GM15510 (cell line): Measurements from ENCODE around the gene ANKH.

ENCODE experiments used
- POLR2A ChIP-seq: IDR thresholded peaks from 3 replicates; pipeline ENCODE4 v1.6.1; 2011; ENCODE audit warnings: borderline replicate concordance; ENCODE audit not compliant: insufficient read length; ENCODE audit errors: extremely low read depth

ANKH gene

DNA sequence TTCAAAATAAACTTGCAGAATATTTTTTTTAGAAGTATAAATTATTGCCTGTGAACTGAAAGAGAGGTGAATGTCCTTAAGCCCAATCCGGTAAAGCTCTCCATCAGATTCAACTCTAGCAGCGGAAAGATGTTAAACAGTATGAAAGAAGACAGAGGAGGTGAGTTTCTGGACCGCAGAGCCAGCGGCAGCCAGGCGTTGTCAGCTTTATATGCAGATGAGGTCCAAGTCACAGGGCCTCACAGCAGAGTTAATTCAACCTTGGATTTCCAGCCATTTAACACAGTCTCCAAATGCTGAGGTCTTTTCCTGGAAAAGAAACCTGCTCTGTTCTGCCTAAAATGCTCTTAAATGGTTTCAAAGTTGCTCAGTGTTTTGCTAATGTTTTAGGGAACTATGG lies 131.6 kb downstream of the ANKH start:
- no peak for TF ChIP-seq POLR2A

DNA sequence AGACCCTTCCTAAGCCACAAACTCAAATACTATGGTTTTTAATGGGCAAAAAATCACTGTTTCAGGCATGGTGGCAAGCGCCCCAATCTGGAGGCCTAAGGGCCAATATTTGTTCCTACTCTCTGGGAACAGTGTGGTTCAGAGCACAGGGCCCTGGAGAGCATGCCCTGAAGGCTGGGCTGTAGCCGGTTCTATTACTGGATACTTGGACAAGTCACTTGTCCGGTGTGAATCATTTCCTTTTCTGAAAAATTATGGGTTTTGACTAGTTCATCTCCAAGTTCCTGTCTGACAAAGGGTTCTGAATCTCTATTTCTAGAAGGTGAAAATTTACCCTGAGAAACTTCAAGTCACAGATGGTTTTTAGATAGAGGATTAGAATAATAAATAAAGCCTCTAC lies 132.0 kb downstream of the ANKH start:
- TF ChIP-seq POLR2A: no peak

DNA sequence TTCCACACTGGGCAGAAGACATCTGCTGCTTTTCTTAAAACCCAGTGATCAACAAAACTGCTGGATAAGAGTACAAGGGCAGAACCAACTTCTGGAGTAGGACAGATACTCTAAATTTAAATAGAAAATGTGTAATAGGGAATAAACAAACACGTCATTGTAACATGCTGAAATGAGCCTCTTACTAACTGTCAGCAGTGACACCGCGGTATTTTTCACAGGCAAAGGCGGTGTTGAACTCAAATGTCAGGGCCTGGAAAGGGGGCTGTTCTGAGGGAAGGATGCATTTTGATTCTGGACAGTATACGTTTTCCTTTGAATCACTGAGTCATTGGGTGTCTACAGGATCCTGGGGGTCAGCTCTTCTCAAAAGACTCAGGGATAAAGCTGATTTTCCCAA lies 133.5 kb downstream of the ANKH start:
- no peak for TF ChIP-seq POLR2A

DNA sequence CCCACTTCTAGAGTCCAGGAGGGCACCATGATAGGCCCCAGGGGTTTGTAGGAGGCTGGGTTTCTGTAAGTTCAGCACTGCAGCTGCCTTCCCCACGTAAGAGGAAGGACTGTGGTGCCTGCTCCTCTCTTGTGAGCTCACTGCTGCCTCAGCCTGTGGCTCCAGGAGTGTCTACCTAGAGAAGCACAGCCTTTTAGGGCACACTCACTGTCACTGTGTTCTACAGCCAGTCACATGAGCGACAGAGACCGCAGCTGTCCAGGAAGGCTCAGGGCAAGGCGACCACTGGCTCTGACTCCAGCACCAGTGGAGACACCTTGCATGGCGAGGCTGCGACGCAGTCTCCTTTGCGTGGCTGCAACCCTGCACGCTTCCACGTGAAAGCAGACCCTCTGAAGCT lies 134.3 kb downstream of the ANKH start:
- TF ChIP-seq POLR2A: no peak

DNA sequence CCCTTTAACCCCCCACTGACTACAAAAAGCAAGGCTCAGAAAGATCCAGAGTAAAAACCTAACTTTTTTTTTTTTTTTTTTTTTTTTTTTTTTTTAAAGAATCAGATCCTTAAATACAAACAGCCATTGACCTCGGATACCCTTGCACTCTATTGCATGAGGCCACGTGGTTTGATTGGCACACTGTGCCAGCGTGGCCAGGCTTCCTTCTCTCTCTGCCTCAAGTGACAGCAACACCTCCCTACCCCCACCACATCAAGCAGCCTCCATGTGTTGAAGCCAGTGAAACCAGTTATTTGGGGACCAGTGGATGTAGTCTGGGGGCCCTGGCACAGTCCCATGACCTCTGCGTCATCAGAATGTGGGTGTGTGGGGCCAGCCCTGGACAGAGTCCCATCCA lies 135.6 kb downstream of the ANKH start:
- TF ChIP-seq POLR2A: no peak

DNA sequence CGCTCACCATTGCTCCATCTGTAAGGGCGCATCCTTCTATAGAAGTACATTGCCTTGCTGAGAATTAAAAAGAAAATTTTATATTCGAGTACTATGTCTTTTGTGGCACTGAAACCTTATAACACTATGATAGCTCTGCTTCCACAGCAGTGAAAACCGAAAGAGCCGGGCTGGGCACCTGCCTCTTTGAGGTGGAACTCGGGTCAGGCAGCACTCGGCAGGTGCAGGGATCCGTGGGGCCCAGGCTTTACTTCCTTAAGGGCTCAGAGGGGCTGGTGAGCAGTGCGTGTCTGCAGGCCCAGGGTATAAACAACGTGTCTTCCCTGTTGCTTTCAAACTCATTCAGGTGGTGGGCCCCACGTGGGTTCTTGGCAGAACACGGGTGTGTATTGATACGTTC lies 137.2 kb downstream of the ANKH start:
- no peak for TF ChIP-seq POLR2A

DNA sequence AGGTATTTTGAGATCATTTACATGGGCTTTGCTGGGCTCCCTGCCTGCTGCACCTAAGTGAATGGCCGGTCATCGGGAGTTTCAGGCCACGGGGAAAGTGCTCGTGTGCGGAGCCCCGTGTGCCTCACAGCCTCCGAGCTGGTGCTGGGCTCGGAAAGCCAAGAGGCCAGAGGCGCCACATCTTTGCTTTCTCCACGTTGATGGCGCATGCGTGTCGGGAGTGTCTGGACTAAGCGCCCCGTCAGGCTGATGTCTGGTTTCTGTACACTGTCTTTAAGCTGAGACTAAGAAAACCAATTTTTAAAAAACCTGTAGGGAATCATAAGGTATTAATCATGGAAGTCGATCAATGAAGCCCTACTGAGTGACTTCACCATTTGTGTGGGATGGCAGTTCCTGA lies 137.9 kb downstream of the ANKH start:
- no peak for TF ChIP-seq POLR2A

DNA sequence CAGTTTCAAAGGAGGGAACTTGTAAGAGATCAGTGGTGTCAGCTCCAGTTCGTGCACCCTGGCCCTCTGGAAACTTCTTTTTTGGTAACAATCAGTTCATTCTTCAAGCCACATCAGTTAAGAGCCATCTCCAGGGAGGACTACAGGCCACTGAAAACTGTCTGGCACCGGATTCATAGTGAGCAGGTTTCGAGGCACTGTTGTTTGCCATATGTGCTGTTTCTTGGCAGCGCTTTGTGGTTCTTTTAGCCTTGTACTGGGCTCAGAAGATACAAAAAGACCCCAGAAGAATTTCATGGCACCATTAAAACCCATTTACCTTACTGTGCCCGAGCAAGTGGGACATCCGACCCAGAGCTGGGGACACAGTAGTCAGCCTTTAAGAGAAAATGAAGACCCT lies 138.6 kb downstream of the ANKH start:
- no peak for TF ChIP-seq POLR2A

DNA sequence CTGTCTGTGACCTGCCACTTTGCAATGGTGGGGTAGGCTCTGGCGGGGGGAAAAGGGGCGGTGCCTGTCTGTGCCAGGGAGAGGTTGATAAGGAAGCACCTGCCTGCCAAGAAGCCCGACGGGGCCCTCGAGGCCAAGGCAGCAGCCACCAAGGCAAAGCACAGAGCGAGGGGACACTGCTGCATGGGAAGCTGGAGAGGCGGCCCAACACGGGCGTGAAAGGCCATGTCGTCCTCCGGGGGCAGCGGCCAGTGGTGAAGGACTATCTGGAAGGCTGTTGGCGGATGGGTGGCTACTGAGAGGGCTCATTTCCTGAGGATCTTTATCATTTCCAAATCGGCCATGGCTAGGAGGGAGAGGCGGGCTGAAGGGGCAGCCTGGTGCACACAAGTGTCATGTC lies 140.7 kb downstream of the ANKH start:
- no peak for TF ChIP-seq POLR2A

DNA sequence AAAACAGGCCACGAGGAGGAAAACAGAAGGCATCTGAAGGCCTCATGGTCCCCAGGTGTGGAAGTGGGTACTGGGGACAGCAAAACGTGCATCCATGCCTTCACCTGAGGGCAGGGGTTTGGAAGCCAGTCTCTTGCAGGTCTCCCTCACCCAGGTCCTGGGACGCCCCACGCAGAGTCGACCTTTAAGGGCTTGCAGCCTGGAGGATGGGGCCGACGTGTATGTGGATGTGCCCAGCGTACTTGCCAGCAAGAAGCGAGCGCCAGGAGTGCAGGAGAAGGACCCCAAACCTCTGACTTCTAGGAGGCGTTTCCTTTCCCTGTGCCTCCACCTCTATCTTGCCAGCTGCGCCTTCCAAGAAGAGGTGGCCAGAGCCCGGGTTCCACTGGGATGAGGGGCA lies 141.1 kb downstream of the ANKH start:
- no peak for TF ChIP-seq POLR2A

DNA sequence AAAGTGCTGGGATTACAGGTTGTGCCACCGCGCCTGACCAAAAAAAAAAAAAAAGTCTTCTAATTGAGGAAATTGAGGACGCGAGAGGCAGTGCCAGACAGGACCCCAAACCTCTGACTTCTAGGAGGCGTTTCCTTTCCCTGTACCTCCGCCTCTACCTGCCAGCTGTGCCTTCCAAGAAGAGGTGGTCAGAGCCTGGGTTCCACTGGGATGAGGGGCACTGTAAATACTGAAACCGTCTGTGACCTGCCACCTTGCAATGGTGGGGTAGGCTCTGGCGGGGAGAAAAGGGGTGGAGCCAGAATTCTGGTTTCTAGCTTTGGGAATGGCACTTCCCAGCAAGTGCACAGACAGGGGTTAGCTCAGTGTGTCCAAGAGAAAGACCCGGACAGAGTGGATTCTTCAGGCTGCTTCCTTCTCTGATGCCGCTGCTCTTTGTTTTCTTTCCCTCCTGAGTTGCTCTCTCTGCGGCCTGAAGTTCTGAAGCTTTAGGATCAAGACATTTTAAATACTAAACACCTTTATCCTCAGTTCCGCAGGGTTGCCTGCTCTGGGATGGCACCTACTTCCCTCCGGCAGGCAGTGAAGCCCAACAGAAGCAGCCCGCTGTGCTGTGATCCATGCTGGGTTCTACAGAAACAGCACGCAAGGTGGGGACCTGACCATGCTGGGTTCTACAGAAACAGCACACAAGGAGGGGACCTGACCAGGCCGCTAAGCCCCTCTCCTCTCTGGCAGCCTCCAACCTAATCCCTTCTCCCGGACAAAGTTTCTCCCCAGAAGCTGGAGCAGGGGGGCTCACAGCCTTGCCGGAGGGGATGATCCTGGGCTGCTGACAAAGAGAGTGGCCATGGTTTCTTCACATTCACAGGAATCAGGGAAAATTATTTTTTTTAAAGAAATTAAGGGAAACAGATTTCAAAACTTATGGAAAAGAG lies 141.9 kb downstream of the ANKH start:
- no peak for TF ChIP-seq POLR2A

DNA sequence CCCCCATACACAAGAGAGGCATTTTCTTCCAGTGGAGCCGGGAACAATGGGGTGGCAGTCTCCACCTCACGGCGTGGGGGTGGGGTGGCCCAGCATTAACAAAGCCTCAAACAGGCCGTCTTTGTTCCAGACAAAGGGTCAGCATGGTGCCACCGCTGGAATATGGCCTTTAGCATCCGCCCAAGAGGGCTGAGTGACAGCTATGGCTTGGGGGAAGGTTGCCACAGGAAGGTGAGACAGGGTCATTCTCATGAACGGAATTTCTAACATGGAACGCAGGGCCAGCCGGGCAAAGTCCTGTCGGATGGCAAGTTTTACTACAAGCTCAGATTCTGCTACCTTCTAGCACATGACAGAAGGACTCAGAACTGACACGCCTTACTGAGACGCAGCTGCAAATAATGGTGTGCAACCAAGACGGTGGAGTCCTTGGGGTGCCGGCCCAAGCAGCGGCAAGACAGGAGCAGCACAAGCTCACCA lies 143.1 kb downstream of the ANKH start:
- no peak for TF ChIP-seq POLR2A

DNA sequence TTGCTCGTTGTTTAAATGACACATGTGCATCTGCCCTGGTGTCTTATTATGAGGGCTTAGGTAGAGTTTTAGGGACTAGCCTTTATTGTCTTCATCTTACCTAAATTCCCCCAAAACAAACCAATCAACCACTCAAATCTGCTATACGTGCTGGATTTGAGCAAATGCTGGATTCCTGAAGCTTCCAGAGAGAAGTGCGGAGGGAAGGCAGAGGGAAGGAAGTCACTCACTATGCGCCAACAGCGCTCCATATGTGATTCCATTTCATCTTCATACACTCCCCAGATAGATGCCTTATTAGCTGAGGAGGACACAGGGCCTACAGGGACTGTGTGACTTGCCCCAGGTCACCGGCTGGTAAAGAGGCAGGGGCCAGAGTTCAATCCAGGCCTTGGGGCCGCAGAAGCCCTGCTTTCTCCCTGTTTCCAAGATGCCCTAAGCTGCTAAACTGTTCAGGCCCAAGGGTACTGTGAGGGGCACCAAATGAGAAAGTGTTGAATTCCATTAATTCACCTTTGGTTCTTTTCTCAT lies 143.6 kb downstream of the ANKH start:
- no peak for TF ChIP-seq POLR2A

DNA sequence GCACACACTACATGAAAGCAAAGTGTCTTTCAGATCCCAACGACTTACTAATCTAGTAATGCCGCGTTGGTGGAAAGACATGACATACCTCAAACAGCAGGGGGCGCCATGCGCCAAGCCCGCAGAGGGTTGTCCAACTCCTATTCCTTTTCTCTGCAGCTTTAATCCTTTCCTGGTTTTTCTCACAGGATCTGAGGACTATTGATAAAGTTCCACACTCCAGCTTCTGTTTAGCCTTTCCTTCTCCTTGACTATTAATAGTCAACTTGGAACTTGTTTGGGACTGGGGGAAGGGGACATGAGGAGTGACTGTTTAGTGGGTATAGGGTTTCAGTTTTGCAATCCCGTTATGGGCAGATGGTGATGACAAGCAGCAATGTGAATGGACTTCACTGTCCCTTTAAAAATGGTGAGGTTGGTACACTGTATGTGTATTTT lies 144.1 kb downstream of the ANKH start:
- TF ChIP-seq POLR2A: no peak

DNA sequence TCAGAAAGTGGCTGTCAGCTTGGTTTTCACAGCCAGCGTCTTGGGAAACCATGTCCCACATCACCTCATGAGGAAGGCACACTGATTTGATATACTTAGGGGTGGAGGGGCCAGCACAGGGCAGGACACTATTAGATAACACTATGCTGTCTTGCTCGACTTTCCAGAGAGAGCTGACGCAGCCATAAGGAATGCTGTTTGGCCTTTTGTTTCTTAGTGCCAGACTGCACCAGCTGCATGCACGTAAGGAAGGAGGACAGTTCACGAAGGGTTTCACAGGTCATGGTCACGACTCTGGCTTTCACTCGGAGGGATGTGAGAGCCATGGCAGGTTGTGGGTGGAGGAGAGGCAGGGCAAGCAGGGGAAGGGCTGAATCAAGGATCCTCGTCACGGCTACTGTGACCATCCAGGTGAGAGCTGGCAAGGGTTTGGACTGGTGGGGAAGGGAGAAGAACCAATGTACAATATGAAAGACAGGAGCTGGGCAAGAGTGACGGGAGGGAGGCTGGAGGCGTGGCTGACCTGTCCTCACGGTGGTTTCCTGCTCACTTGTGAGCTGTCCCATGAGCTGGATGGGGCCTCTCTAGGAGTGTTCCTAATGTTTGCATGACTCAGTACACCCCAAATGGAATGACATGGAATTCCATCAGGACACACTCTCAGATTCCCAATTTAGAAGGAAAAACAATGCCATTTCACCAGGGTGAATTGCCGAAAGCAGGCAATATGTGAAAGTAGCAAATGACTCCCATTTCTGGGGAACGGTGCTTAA lies 145.3 kb downstream of the ANKH start:
- no peak for TF ChIP-seq POLR2A
